AG04450 (cell line): ENCODE results near the gene HAL. TPM values are rescaled to one million over a fixed set of nuclear protein-coding genes. Genes with fewer than 3 reads are reported as not detected.

Experiments used
- CTCF ChIA-PET: fragments of 300-600, 350-600 bp; formaldehyde crosslinking; extraction: SDS; loops from one replicate; lab custom pipeline; 2022; ENCODE audit warnings: antibody characterized with exemption, inconsistent platforms; lab: Charles Lee
- POLR2A ChIA-PET: fragments of 350-600 bp; formaldehyde crosslinking; extraction: SDS; loops from one replicate; lab custom pipeline; 2021; ENCODE audit warnings: antibody characterized with exemption, inconsistent platforms; lab: Yijun Ruan, JAX
- DNase-seq: peaks from one replicate; pipeline ENCODE4 v3.0.0-alpha.2; 2011; ENCODE audit warnings: low read depth, low spot score
- H3K27ac ChIP-seq: one replicate; pipeline ENCODE4 v1.5.1; 2012; ENCODE audit warnings: low read depth, low read length, control low read depth
- H3K27me3 ChIP-seq: one replicate; pipeline ENCODE4 v1.6.0; 2012; ENCODE audit warnings: low read length; ENCODE audit not compliant: control insufficient read depth, insufficient read depth
- H3K4me3 ChIP-seq: 2 replicates; pipeline ENCODE4 v1.5.1; 2011; ENCODE audit warnings: mild to moderate bottlenecking, low read depth, low read length, control low read depth
- H3K9me3 ChIP-seq: 2 replicates; pipeline ENCODE4 v1.5.1; 2012; ENCODE audit warnings: low read length; ENCODE audit not compliant: control insufficient read depth, insufficient read depth
- CTCF ChIP-seq: IDR thresholded peaks from 2 replicates; pipeline ENCODE4 v1.5.1; 2011; ENCODE audit warnings: low read depth, low read length, control low read depth, inconsistent platforms
- polyA plus RNA-seq: library from polyadenylated mRNA; depleted of rRNA; stranded (reverse); fragments of >200 nt; gene quantifications from 2 replicates; pipeline ENCODE4 v1.2.3, GENCODE V29; 2011

The HAL gene
- polyA plus RNA-seq, 1 experiment, result 0.02 TPM

GRCh38 chr12:95949477-95950206 lies 46.5 kb downstream of the HAL start:
- Histone ChIP-seq H3K27ac (no peak overlapping the region), H3K27me3 (peaks cover 10% of the 10 kb centered on the region), H3K9me3 (no peaks in the 10 kb centered on the region), H3K4me3 (no peak overlapping the region)
- ChIA-PET POLR2A (no interaction called here), CTCF (no interaction called here)
- DNase-seq, result no peak
- TF ChIP-seq CTCF, result no peak

DNA sequence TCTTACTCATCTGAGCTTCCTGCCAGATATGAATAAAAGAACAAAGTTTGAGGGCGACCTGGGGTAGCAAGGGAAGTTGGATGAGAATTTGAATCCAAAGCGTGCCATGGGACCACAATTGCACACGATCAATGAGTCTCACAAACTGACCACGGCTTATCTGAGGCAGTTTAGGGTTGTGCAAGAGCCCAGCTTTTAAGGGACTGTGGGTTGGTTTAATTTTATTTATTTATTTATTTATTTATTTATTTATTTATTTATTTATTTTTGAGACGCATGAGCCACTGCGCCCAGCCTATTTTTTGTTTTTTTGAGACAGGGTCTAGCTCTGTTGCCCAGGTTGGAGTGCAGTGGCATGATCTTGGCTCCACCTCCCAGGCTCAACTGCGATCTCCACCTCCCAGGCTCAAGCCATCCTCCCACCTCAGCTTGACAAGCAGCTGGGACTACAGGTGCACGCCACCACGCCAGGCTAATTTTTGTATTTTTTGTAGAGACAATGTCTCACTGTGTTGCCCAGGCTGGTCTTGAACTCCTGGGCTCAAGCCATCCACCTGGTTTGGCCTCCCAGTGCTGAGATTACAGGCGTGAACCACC lies 51.9 kb downstream of the HAL start:
- no peaks in the 10 kb centered on the region for H3K9me3 ChIP-seq
- CTCF ChIA-PET, result interaction anchor here (1.0 kb wide), 2 partner anchors 9 to 11 kb away, joined by 3 read pairs; no protein-coding TSS in a partner anchor

GRCh38 chr12:95943330-95943842 lies 52.8 kb downstream of the HAL start, which contains the start of gene AMDHD1:
Gene AMDHD1, plus strand, starts transcription at chr12:95943331. Its CDS starts 68 bp downstream, at chr12:95943399.
- H3K4me3 ChIP-seq, result peak within 1 kb of the TSS; percentile 72
- no peaks in the 10 kb centered on the region for H3K9me3 ChIP-seq
- ChIA-PET CTCF (interaction anchor here (1.0 to 2.9 kb wide), 5 partner anchors 10 to 272 kb away, joined by 3 to 17 read pairs (median 3); no protein-coding TSS in a partner anchor), POLR2A (no interaction called here)
- H3K27me3 ChIP-seq, result no peaks in the 10 kb centered on the region
- no peak for DNase-seq
- TF ChIP-seq CTCF, result peak; percentile 35; the same call in 1 of the 2 replicates
- no peak within 1 kb of the TSS for H3K27ac ChIP-seq

More for the DNA sequence above, 51.9 kb downstream of the HAL start:
- Histone ChIP-seq H3K27ac (no peak overlapping the region), H3K27me3 (no peaks in the 10 kb centered on the region), H3K4me3 (no peak overlapping the region)
- POLR2A ChIA-PET, result no interaction called here
- no peak for DNase-seq
- TF ChIP-seq CTCF, result no peak

- Histone ChIP-seq H3K4me3 (peak within 1 kb of the TSS; percentile 72), H3K9me3 (no peaks in the 10 kb centered on the region), H3K27me3 (no peaks in the 10 kb centered on the region), H3K27ac (no peak within 1 kb of the TSS)
- no peak for TF ChIP-seq CTCF
- no peak for DNase-seq
- CTCF ChIA-PET, result interaction anchor here (0.6 to 2.9 kb wide), 5 partner anchors 13 to 273 kb away, joined by 3 to 17 read pairs (median 3); no protein-coding TSS in a partner anchor
- POLR2A ChIA-PET, result no interaction called here
These were observed 53.4 kb downstream of the HAL start, which contains the start of gene CCDC38 for GRCh38 chr12:95942524-95943329. Gene CCDC38, minus strand, starts transcription at chr12:95942614. Its CDS starts 6,105 bp downstream, at chr12:95936509.
